ENCODE data around the gene VN1R4. TPM values are rescaled to one million over a fixed set of nuclear protein-coding genes. Genes with fewer than 3 reads are reported as not detected.
"Not testable (repeated sequence)": the region's sequence is repeated elsewhere in the genome, so short reads cannot be mapped to it uniquely, and the experiment has no call there.

VN1R4 gene
- total and polyA plus RNA-seq, 2 of the 13 experiments (the other 11 are each of a cell fraction or from before 2014, with no cell fraction given) = not detected

DNA sequence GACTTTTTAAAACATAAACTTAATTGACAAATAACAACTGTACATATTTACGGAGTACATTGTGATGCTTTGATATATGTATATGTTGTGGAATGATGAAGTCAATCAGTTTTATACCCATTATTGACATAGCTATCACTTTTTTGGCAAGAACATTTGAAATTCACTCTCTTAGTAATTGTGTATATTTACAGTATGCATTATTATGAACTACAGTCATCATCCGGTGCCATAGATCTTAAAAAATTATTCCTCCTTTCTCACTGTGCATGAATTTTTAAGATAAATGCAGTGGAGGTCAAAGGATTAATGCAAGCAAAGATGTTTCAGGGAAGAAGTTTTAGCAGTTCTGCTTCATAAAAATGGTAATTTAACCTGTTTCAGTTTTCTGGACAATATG is 8.0 kb upstream of the VN1R4 start (continued):
- TF ChIP-seq, protein P1, sequence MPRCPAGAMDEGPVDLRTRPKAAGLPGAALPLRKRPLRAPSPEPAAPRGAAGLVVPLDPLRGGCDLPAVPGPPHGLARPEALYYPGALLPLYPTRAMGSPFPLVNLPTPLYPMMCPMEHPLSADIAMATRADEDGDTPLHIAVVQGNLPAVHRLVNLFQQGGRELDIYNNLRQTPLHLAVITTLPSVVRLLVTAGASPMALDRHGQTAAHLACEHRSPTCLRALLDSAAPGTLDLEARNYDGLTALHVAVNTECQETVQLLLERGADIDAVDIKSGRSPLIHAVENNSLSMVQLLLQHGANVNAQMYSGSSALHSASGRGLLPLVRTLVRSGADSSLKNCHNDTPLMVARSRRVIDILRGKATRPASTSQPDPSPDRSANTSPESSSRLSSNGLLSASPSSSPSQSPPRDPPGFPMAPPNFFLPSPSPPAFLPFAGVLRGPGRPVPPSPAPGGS (CRISPR knock-in tag; IDR thresholded peaks at IDR 0.05) = no peak
- TF ChIP-seq, protein P2, sequence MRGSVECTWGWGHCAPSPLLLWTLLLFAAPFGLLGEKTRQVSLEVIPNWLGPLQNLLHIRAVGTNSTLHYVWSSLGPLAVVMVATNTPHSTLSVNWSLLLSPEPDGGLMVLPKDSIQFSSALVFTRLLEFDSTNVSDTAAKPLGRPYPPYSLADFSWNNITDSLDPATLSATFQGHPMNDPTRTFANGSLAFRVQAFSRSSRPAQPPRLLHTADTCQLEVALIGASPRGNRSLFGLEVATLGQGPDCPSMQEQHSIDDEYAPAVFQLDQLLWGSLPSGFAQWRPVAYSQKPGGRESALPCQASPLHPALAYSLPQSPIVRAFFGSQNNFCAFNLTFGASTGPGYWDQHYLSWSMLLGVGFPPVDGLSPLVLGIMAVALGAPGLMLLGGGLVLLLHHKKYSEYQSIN (CRISPR knock-in tag; IDR thresholded peaks at IDR 0.05; ENCODE audit: borderline replicate concordance) = no peak
- TF ChIP-seq KLF9 (CRISPR knock-in tag; IDR thresholded peaks at IDR 0.05; ENCODE audit: low read depth) (no peak), ZNF552 (CRISPR knock-in tag; IDR thresholded peaks at IDR 0.05; ENCODE audit: borderline replicate concordance) (no peak), ZNF350 (CRISPR knock-in tag; IDR thresholded peaks at IDR 0.05; ENCODE audit: borderline replicate concordance, low read depth) (no peak), HNF4A (CRISPR knock-in tag; IDR thresholded peaks at IDR 0.05) (no peak), TCF7 (IDR thresholded peaks at IDR 0.05; ENCODE audit: low read depth) (no peak)
- TF ChIP-seq, protein P3, sequence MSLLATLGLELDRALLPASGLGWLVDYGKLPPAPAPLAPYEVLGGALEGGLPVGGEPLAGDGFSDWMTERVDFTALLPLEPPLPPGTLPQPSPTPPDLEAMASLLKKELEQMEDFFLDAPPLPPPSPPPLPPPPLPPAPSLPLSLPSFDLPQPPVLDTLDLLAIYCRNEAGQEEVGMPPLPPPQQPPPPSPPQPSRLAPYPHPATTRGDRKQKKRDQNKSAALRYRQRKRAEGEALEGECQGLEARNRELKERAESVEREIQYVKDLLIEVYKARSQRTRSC (CRISPR knock-in tag; IDR thresholded peaks at IDR 0.05; ENCODE audit: low read depth) = no peak

DNA sequence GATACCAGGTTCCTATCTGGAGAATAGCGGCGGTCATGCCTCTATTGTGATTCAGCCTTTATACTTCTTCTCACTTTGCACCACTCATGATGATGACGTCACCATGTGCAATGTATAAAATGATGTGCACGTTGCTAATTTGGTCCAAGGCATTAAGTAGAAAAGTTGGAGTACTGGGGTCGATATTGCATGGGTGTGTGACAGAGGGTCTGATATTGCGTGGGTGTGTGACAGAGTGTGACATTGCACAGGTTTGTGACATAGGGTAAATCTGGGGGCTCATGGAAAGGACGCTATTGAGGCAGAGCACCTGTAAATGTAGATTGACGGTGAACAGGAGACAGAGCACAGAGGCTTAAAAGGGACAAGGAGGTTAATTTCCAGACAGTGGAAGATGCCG is 4.5 kb upstream of the VN1R4 start:
- H3K27me3 ChIP-seq (ENCODE audit: control insufficient read depth in 1 of 2, insufficient read depth in 2 of 2, low read length in 2 of 2) = no peaks in the 10 kb centered on the region; a peak in 1 of 5 replicates
- CTCF ChIA-PET (ENCODE audit: low intra/inter-chr PET ratio, low total read pairs) = no interaction called here
- POLR2A ChIA-PET = no interaction called here
- no peak overlapping the region for H3K27ac ChIP-seq (ENCODE audit: extremely low read length, insufficient read depth, low read length)
- H3K36me3 ChIP-seq (replicated peaks in 1 of 2; ENCODE audit: control insufficient read depth in 1 of 2, insufficient read depth in 2 of 2, low read length in 2 of 2) = no peaks in the 10 kb centered on the region
- H3K9me3 ChIP-seq (ENCODE audit: low read length) = peaks cover 37% of the 10 kb centered on the region
- no peaks in the 10 kb centered on the region for H4K20me1 ChIP-seq (ENCODE audit: insufficient read depth, low read length)
- H3K4me3 ChIP-seq (replicated peaks in 1 of 3; ENCODE audit: insufficient read depth in 1 of 3, low read depth in 2 of 3, low read length in 3 of 3) = no peak overlapping the region
- no peak overlapping the region for H2AFZ ChIP-seq (ENCODE audit: low read length)
- intact Hi-C loops (cut with micrococcal nuclease; ENCODE audit: unreplicated experiment) (no loop called here), in situ Hi-C loops (cut with HindIII; ENCODE audit: extremely low pct_ligation_motif_present, low pct_unique_long_range_greater_than_20kb) (no loop called here)
- H3K9ac ChIP-seq (ENCODE audit: insufficient read depth, low read depth, low read length) = no peak overlapping the region
- no peak overlapping the region for H3K4me2 ChIP-seq (ENCODE audit: low read depth, low read length)
- DNase-seq (ENCODE audit: low spot score) = no peak
- no peak for FAIRE-seq
- 30% methylated on average over 9 of the region's 9 CpGs for WGBS (ENCODE audit: low lambda C conversion rate)
- BruUV-seq (replicated peaks) = no TSS peak
- TF ChIP-seq CREB1 (IDR thresholded peaks at IDR 0.05) (peak; percentile 75; the same call in 1 of the 2 replicates), CREB1 (CRISPR knock-in tag; IDR thresholded peaks at IDR 0.05) (no peak), ATF7 (IDR thresholded peaks at IDR 0.05) (peak; percentile 75; the same call in 1 of the 2 replicates), ATF7 (CRISPR knock-in tag; IDR thresholded peaks at IDR 0.05) (no peak), ZC3H4 (CRISPR knock-in tag; IDR thresholded peaks at IDR 0.05; ENCODE audit: borderline replicate concordance) (no peak), ZNF383 (CRISPR knock-in tag; IDR thresholded peaks at IDR 0.05; ENCODE audit: borderline replicate concordance) (no peak)
- H3K79me2 ChIP-seq (ENCODE audit: insufficient read depth, low read length) = no peaks in the 10 kb centered on the region
- H3K4me1 ChIP-seq (ENCODE audit: insufficient read depth, low read length) = no peaks in the 10 kb centered on the region
- ATAC-seq = no peak

DNA sequence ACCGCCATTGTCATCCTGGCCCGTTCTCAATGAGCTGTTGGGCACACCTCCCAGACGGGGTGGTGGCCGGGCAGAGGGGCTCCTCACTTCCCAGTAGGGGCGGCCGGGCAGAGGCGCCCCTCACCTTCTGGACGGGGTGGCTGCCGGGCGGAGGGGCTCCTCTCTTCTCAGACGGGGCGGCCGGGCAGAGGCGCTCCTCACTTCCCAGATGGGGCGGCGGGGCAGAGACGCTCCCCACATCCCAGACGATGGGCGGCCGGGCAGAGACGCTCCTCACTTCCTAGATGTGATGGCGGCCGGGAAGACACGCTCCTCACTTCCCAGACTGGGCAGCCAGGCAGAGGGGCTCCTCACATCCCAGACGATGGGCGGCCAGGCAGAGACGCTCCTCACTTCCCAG is 2.3 kb upstream of the VN1R4 start:
- WGBS (ENCODE audit: low lambda C conversion rate) = 49% methylated on average over 6 of the region's 27 CpGs
- CTCF ChIA-PET (ENCODE audit: low intra/inter-chr PET ratio, low total read pairs) = not testable (repeated sequence)

More for the DNA sequence above, 2.3 kb upstream of the VN1R4 start:
- DNase-seq (ENCODE audit: low spot score); H3K9ac ChIP-seq (ENCODE audit: insufficient read depth, low read depth, low read length); H3K27me3 ChIP-seq (ENCODE audit: control insufficient read depth in 1 of 2, insufficient read depth in 2 of 2, low read length in 2 of 2); ATAC-seq; H3K36me3 ChIP-seq (replicated peaks in 1 of 2; ENCODE audit: control insufficient read depth in 1 of 2, insufficient read depth in 2 of 2, low read length in 2 of 2); H3K4me1 ChIP-seq (ENCODE audit: insufficient read depth, low read length); BruUV-seq (replicated peaks); POLR2A ChIA-PET; H3K4me2 ChIP-seq (ENCODE audit: low read depth, low read length); H3K27ac ChIP-seq (ENCODE audit: extremely low read length, insufficient read depth, low read length); H2AFZ ChIP-seq (ENCODE audit: low read length); H4K20me1 ChIP-seq (ENCODE audit: insufficient read depth, low read length); in situ Hi-C loops (cut with HindIII; ENCODE audit: extremely low pct_ligation_motif_present, low pct_unique_long_range_greater_than_20kb); H3K4me3 ChIP-seq (replicated peaks in 1 of 3; ENCODE audit: insufficient read depth in 1 of 3, low read depth in 2 of 3, low read length in 3 of 3); H3K79me2 ChIP-seq (ENCODE audit: insufficient read depth, low read length); FAIRE-seq; intact Hi-C loops (cut with micrococcal nuclease; ENCODE audit: unreplicated experiment): not testable (repeated sequence)
- peaks cover 43% of the 10 kb centered on the region for H3K9me3 ChIP-seq (ENCODE audit: low read length)

Data from HepG2 (cell line).